K562 (cell line): ENCODE data around the gene PHF10. TPM values are rescaled to one million over a fixed set of nuclear protein-coding genes. Genes with fewer than 3 reads are reported as not detected.
A peak's percentile ranks its signal among the peaks of the same experiment; 100 is the strongest.

Experiments used
- BHLHE40 ChIP-seq: IDR thresholded peaks from 2 replicates; pipeline ENCODE4 v1.6.1; 2011; ENCODE audit warnings: low read length, improper control_type of control experiment
- BRD4 ChIP-seq: fragments of 200-600 bp; sonication (generic); IDR thresholded peaks from 2 replicates; pipeline ENCODE4 v1.6.1; 2017; ENCODE audit warnings: inconsistent platforms
- GTF2F1 ChIP-seq: IDR thresholded peaks from 2 replicates; pipeline ENCODE4 v1.6.1; 2011; ENCODE audit warnings: low read depth, low read length, improper control_type of control experiment
- KDM2B ChIP-seq: fragments of 250-450 bp; sonication (Bioruptor Pico); IDR thresholded peaks from 2 replicates; pipeline ENCODE4 v1.8.0; 2021; ENCODE audit warnings: mild to moderate bottlenecking, moderate library complexity
- MED1 ChIP-seq: sonication (generic); formaldehyde crosslinking; IDR thresholded peaks from 2 replicates; pipeline ENCODE4 v1.8.1; 2023; ENCODE audit warnings: missing genetic modification reagents, borderline replicate concordance
- NCOR1 ChIP-seq: fragments of 450-650 bp; IDR thresholded peaks from 2 replicates; pipeline ENCODE4 v1.6.1; 2016; ENCODE audit warnings: mild to moderate bottlenecking, moderate library complexity
- NFIC ChIP-seq: fragments of 450-650 bp; IDR thresholded peaks from 2 replicates; pipeline ENCODE4 v1.6.1; 2017; ENCODE audit warnings: mild to moderate bottlenecking, inconsistent platforms
- TCF7 ChIP-seq: sonication (generic); IDR thresholded peaks from 2 replicates; pipeline ENCODE4 v1.6.1; 2016; ENCODE audit warnings: antibody characterized with exemption, borderline replicate concordance
- ZC3H4 ChIP-seq: sonication (generic); formaldehyde crosslinking; IDR thresholded peaks from 2 replicates; pipeline ENCODE4 v1.9.0; 2021; ENCODE audit warnings: missing genetic modification reagents, borderline replicate concordance
- ZNF146 ChIP-seq: IDR thresholded peaks from one replicate; pipeline ENCODE4 v1.6.1; 2018; ENCODE audit warnings: missing compliant biosample characterization; ENCODE audit not compliant: unreplicated experiment
- ZNF324 ChIP-seq: fragments of 250-450 bp; sonication (Bioruptor Pico); IDR thresholded peaks from 2 replicates; pipeline ENCODE4 v1.4.0; 2020; ENCODE audit warnings: mild to moderate bottlenecking
- ZNF584 ChIP-seq: fragments of 200-800 bp; sonication (Bioruptor generic); IDR thresholded peaks from 2 replicates; pipeline ENCODE4 v1.6.1; 2016; ENCODE audit warnings: low read depth, mild to moderate bottlenecking, missing genetic modification characterization, missing compliant biosample characterization
- ZNF707 ChIP-seq: fragments of 250-450 bp; sonication (Bioruptor Pico); conservative IDR thresholded peaks from 2 replicates; pipeline ENCODE4 v1.8.0; 2022; ENCODE audit warnings: inconsistent platforms, mild to moderate bottlenecking, moderate library complexity
- polyA plus RNA-seq, 8 experiments: library from polyadenylated mRNA; depleted of rRNA in 4 of 8; stranded (reverse) in 5 of 8; unstranded in 3 of 8; fragments of >200 nt; fragmentation: Nextera tagmentation in 2 of 8; fragmentation: Illumina TruSeq in 1 of 8; extraction: Ambion mirVana in 2 of 8; extraction: Trizol in 1 of 8; gene quantifications; 2 replicates each; pipeline versions ENCODE4 v1.2.1 to v1.2.3, GENCODE V29; 2011 to 2014; ENCODE audit warnings: inconsistent platforms in 1 of 8, missing spikeins in 1 of 8
- total RNA-seq, 7 experiments: library from RNA; depleted of rRNA in 6 of 7; stranded (reverse); fragments of >200 nt in 6 of 7; fragmentation: Illumina TruSeq in 2 of 7; extraction: Trizol in 2 of 7; gene quantifications; 2 replicates each; pipeline versions ENCODE4 v1.2.1 to v1.2.3, GENCODE V29; 2011 to 2021; ENCODE audit warnings: low replicate concordance in 1 of 7
- TF ChIP-seq, protein P1 (sequence below): fragments of 450-650 bp; IDR thresholded peaks from 2 replicates; pipeline ENCODE4 v1.6.1; 2016; ENCODE audit warnings: mild to moderate bottlenecking
- TF ChIP-seq, protein P2 (sequence below), 2 experiments: fragments of 450-650 bp; IDR thresholded peaks; 2 replicates each; pipeline ENCODE4 v1.6.1; 2018; ENCODE audit warnings: mild to moderate bottlenecking in 2 of 2, low read depth in 1 of 2; ENCODE audit not compliant: partially characterized antibody in 2 of 2

The PHF10 gene
- total and polyA plus RNA-seq, 9 of the 15 experiments (the other 6 are each of a cell fraction or from before 2014, with no cell fraction given): 23.9 to 88.9 (median 46.0) TPM

DNA sequence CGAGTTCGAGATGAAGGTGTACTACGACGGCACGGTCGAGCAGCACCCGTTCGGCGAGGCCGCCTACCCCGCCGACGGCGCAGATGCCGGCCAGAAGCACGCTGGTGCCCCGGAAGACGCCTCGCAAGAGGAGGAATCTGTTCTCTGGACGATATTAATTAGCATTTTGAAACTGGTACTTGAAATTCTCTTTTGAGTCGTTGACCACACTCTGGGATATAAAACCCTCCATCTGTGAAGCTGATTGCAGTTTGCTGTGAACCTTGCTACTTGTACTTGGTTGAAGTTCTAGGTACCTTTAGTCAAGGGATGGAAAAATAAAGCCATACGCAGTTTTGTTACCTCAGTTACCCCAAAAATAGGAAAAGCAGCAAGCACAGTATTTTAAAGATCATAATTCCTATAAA is 21.5 kb downstream of the PHF10 start (continued):
- TF ChIP-seq, protein P1, sequence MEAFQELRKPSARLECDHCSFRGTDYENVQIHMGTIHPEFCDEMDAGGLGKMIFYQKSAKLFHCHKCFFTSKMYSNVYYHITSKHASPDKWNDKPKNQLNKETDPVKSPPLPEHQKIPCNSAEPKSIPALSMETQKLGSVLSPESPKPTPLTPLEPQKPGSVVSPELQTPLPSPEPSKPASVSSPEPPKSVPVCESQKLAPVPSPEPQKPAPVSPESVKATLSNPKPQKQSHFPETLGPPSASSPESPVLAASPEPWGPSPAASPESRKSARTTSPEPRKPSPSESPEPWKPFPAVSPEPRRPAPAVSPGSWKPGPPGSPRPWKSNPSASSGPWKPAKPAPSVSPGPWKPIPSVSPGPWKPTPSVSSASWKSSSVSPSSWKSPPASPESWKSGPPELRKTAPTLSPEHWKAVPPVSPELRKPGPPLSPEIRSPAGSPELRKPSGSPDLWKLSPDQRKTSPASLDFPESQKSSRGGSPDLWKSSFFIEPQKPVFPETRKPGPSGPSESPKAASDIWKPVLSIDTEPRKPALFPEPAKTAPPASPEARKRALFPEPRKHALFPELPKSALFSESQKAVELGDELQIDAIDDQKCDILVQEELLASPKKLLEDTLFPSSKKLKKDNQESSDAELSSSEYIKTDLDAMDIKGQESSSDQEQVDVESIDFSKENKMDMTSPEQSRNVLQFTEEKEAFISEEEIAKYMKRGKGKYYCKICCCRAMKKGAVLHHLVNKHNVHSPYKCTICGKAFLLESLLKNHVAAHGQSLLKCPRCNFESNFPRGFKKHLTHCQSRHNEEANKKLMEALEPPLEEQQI: no peak
- TF ChIP-seq, protein P2, sequence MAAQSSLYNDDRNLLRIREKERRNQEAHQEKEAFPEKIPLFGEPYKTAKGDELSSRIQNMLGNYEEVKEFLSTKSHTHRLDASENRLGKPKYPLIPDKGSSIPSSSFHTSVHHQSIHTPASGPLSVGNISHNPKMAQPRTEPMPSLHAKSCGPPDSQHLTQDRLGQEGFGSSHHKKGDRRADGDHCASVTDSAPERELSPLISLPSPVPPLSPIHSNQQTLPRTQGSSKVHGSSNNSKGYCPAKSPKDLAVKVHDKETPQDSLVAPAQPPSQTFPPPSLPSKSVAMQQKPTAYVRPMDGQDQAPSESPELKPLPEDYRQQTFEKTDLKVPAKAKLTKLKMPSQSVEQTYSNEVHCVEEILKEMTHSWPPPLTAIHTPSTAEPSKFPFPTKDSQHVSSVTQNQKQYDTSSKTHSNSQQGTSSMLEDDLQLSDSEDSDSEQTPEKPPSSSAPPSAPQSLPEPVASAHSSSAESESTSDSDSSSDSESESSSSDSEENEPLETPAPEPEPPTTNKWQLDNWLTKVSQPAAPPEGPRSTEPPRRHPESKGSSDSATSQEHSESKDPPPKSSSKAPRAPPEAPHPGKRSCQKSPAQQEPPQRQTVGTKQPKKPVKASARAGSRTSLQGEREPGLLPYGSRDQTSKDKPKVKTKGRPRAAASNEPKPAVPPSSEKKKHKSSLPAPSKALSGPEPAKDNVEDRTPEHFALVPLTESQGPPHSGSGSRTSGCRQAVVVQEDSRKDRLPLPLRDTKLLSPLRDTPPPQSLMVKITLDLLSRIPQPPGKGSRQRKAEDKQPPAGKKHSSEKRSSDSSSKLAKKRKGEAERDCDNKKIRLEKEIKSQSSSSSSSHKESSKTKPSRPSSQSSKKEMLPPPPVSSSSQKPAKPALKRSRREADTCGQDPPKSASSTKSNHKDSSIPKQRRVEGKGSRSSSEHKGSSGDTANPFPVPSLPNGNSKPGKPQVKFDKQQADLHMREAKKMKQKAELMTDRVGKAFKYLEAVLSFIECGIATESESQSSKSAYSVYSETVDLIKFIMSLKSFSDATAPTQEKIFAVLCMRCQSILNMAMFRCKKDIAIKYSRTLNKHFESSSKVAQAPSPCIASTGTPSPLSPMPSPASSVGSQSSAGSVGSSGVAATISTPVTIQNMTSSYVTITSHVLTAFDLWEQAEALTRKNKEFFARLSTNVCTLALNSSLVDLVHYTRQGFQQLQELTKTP (IDR thresholded peaks at IDR 0.05; ENCODE audit: low read depth in 1 of 2, partially characterized antibody in 2 of 2): no peak
- TF ChIP-seq KDM2B (CRISPR knock-in tag) (no peak), ZNF324 (no peak), NCOR1 (no peak), MED1 (CRISPR knock-in tag) (0 out of 2 replicates have a peak, but pooled peaks have one; percentile 35), ZNF584 (no peak), GTF2F1 (no peak), ZNF707 (CRISPR knock-in tag) (no peak), BHLHE40 (no peak), TCF7 (no peak), ZC3H4 (CRISPR knock-in tag) (no peak), NFIC (peak; percentile 54; the same call in 1 of the 2 replicates), BRD4 (no peak), ZNF146 (CRISPR knock-in tag) (no peak)
